HG02588 (cell line): Measurements from ENCODE around the gene EGFR.
"Not testable (repeated sequence)": the region's sequence is repeated elsewhere in the genome, so short reads cannot be mapped to it uniquely, and the experiment has no call there.

ENCODE experiments used
- ATAC-seq: cut with Tn5 transposase; IDR thresholded peaks from one replicate; pipeline ENCODE4 v1.9.1; 2021; ENCODE audit warnings: mild to moderate bottlenecking, moderate library complexity; ENCODE audit not compliant: unreplicated experiment

The EGFR gene

DNA sequence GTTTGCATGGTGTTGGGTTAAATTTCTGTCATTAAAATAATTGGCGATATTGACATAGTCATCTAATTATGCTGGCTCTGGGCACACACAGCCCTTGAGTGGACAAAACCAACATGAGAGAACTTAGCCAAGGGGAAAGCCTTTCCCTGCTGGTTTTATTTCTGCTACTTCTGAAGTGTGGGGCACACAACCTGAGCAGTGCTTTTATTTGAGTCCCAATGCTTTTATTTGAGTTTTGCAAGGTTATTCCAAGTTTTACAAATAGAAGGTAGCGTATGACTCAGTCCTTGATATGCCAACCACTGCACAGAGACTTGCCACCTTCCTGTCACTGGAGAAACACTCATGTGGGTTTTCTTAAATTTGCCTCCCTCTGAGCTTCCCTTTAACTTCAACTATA lies 145.7 kb downstream of the EGFR start:
- ATAC-seq: no peak

DNA sequence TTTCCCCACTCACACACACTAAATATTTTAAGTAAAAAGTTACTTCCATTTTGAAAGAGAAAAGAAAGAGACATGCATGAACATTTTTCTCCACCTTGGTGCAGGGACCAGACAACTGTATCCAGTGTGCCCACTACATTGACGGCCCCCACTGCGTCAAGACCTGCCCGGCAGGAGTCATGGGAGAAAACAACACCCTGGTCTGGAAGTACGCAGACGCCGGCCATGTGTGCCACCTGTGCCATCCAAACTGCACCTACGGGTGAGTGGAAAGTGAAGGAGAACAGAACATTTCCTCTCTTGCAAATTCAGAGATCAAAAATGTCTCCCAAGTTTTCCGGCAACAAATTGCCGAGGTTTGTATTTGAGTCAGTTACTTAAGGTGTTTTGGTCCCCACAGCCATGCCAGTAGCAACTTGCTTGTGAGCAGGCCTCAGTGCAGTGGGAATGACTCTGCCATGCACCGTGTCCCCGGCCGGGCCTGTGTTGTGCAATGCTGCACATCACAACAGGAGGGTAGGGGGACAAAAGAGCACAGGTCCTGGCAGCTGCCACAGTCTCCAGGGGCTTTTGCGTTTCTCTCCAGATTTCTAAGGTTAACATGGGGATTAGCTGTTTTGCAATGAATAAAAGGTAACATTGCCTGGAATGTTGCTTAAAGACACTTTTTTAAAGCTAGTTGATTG lies 146.5 kb downstream of the EGFR start:
- no peak for ATAC-seq

DNA sequence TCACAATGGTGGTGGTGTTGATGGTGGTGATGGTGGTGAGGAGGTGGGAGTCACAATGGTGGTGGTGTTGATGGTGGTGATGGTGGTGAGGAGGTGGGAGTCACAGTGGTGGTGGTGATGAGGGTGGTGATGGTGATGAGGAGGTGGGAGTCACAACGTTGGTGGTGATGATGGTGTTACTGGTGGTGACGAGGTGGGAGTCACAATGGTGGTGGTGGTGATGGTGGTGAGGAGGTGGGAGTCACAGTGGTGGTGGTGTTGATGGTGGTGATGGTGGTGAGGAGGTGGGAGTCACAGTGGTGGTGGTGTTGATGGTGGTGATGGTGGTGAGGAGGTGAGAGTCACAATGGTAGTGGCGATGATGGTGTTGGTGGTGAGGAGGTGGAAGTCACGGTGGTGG lies 148.5 kb downstream of the EGFR start:
- ATAC-seq: not testable (repeated sequence)

DNA sequence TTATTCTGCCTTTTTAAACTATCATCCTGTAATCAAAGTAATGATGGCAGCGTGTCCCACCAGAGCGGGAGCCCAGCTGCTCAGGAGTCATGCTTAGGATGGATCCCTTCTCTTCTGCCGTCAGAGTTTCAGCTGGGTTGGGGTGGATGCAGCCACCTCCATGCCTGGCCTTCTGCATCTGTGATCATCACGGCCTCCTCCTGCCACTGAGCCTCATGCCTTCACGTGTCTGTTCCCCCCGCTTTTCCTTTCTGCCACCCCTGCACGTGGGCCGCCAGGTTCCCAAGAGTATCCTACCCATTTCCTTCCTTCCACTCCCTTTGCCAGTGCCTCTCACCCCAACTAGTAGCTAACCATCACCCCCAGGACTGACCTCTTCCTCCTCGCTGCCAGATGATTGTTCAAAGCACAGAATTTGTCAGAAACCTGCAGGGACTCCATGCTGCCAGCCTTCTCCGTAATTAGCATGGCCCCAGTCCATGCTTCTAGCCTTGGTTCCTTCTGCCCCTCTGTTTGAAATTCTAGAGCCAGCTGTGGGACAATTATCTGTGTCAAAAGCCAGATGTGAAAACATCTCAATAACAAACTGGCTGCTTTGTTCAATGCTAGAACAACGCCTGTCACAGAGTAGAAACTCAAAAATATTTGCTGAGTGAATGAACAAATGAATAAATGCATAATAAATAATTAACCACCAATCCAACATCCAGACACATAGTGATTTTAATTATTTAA lies 151.7 kb downstream of the EGFR start:
- ATAC-seq: no peak

DNA sequence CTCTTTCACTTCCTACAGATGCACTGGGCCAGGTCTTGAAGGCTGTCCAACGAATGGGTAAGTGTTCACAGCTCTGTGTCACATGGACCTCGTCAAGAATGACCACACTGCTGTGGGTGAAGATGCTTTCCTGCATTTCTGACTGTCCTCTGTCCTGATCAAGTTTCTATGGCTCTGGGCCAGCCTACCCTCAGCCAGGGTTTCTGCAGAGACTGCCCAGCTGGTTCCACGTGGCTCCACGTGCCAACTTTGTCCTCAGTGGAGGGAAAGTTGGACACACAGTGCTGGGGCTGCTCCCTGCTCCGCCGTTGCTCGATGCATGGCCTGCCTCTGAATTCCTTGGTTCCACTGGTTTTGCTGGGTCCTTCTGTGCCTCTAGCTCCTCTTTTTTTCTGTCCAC lies 152.3 kb downstream of the EGFR start:
- ATAC-seq: no peak

DNA sequence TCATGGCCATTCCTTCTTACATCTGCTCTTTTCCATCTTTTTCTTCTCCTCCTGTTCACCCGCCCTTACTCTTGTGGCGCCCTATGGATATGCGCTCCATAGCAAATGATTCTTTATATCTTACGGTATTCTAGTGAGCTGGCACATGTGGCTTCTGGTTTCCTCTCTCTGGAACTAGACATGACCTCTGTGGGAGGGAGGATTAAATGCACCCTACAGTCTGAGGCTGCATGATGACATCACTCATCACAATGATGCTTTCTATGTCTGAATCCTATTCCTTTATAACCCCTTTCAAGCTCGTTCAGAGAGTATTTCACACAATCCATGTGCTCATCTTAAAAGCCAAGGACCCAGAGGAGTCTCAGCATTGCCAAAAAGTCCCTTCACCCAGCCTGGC lies 153.3 kb downstream of the EGFR start:
- ATAC-seq: no peak

DNA sequence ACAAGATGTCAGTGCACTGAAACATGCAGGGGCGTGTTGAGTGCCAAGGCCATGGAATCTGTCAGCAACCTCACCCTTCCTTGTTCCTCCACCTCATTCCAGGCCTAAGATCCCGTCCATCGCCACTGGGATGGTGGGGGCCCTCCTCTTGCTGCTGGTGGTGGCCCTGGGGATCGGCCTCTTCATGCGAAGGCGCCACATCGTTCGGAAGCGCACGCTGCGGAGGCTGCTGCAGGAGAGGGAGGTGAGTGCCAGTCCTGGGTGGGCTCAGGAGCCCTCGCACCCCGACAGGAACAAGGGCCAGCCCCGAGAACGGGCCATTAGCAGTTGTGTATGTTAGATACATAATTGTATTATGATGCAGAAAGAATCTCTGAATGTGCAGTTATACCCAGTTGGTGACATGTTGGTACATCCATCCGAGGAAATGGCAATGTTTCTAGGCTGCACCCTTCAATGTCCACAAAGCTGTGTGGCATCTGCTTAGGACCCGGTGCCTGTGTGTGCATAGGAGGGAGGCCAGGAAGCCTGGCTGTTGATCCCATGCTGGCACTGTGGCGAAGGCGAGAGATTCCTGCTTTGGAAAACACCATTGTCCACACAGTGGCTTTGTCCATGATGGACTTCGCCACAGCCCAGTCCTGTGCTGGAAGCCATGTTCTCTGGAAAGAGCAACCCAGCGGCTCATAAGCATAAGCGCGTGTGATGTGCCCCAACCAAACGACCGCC lies 154.2 kb downstream of the EGFR start:
- ATAC-seq: no peak

DNA sequence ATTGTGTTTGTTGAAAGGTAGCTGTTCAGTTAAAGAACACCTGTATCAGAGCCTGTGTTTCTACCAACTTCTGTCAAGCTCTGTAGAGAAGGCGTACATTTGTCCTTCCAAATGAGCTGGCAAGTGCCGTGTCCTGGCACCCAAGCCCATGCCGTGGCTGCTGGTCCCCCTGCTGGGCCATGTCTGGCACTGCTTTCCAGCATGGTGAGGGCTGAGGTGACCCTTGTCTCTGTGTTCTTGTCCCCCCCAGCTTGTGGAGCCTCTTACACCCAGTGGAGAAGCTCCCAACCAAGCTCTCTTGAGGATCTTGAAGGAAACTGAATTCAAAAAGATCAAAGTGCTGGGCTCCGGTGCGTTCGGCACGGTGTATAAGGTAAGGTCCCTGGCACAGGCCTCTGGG lies 154.9 kb downstream of the EGFR start:
- ATAC-seq: no peak

DNA sequence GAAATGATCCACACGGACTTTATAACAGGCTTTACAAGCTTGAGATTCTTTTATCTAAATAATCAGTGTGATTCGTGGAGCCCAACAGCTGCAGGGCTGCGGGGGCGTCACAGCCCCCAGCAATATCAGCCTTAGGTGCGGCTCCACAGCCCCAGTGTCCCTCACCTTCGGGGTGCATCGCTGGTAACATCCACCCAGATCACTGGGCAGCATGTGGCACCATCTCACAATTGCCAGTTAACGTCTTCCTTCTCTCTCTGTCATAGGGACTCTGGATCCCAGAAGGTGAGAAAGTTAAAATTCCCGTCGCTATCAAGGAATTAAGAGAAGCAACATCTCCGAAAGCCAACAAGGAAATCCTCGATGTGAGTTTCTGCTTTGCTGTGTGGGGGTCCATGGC lies 155.6 kb downstream of the EGFR start:
- no peak for ATAC-seq

DNA sequence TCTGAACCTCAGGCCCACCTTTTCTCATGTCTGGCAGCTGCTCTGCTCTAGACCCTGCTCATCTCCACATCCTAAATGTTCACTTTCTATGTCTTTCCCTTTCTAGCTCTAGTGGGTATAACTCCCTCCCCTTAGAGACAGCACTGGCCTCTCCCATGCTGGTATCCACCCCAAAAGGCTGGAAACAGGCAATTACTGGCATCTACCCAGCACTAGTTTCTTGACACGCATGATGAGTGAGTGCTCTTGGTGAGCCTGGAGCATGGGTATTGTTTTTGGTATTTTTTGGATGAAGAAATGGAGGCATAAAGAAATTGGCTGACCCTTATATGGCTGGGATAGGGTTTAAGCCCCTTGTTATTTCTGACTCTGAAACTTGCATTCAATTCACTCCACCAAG lies 156.0 kb downstream of the EGFR start:
- no peak for ATAC-seq

DNA sequence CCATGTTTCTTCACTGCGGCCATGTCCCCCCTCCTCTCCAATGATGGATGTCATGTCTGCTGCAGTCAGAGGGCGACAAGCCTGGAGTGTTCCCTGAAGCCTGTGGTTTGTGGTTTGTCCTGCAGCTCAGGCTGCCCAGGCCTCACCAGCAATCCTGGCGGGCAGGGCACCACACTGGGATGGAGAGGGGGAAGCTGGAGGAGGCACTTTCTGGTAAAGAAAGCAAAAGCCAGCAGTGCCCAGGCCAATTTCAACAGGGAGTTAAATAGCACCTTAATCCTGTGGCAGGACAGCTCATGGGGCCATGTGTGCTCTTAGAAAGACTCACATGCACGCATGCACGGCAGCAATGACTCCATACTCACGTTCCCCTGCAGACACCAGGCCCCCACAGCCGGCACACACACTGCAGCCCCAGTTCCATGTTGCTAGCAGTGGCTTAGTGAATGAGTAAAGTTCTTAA lies 158.3 kb downstream of the EGFR start:
- no peak for ATAC-seq

DNA sequence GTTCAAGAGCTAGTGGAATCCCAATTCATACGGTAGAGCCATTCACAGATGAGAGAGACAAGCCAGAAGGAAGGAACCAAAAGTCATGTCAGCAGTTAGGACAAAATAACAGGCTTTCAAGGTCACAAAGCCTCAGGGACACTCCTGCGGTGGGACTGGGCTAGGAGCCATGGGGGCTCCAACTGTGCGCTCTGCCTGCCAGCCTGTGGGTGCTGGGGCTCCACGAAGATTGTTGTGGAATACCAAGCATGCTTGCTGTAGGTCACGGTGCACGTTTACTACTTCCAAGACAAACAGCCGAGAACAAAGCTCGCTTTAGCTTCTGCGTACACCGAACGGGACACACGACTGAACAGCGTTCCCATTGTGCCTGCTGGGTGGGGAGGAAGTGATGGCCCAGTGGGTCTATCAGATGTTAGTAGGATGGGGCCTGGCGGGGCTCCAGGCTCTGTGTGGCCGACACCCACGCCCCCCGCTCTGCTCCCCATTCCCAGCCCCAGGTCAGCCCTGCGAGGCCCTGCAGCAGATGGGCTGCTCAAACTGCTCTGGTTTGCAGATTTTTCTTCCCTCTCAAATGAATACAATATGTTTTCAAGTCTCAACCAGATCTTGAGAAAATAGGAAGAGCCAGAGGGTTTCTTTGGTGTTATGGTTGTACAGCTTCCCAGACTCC lies 158.9 kb downstream of the EGFR start:
- ATAC-seq: no peak

DNA sequence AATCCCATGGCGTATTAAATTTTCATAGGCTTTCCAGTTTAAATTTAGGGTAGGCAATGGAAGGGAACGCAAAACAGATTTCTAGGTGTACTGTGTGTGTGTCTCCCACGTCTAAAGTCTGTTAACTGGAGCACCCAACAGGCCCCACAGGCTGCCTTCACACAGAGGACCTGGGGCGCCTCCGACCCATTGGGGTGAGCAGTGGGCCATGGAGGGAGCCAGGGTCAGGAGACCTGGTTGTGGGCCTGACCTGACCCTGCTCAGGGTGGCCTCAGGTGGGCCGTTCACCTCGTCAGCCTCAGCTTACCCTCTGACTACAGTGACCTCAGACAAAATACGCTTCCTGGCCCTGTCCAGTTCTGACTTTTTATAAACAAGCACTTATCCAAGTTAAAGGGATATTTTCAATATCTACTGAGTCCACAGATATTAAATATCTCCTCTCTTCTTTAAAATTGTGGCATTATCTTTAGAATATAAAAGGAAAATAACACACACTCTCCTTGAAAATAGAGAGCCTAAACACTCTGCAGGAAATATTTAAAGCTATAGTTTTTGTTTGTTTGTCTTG lies 159.6 kb downstream of the EGFR start:
- no peak for ATAC-seq

DNA sequence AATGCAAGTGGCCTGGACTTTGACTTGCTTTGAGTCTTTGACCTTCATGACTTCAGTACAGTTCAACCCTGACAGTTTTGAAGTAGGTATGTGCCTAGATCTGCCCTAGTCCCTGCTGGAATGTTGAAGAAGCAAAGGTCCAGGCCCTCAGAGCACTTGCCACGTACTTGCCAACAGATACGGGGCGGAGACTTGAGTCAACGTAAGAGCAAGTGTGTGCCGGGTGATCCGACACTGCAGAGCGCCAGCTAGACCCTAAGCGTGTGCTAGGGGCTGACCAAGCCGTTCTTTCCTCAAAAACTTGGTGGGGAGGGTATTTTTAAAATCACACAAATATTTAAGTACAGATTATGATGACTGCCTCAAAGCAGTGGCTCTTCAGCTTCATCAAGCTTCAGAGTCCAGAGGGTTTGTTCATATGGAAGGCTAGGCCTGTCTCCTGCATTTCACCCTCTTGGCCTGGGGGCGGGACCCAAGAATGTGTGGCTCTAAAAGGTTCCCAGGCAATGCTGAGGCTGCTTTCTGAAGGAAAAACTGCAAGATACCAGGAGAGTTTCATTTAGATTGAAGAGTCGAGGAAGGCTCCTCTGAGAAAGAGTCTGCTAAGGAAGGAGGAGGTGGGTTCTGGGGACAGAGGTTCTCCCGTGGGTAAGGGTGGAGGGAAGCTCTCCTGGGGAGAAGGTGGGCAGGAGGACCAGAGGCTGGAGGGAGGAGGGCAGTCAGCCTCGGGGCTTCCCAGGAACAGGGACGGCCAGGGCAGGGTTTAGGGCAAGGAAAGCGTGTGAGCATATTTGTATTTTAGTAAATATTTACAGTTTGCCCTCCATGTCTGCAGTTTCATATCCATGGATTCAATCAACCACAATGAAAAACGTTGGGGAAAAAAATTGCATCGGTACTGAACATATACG lies 160.3 kb downstream of the EGFR start:
- no peak for ATAC-seq

DNA sequence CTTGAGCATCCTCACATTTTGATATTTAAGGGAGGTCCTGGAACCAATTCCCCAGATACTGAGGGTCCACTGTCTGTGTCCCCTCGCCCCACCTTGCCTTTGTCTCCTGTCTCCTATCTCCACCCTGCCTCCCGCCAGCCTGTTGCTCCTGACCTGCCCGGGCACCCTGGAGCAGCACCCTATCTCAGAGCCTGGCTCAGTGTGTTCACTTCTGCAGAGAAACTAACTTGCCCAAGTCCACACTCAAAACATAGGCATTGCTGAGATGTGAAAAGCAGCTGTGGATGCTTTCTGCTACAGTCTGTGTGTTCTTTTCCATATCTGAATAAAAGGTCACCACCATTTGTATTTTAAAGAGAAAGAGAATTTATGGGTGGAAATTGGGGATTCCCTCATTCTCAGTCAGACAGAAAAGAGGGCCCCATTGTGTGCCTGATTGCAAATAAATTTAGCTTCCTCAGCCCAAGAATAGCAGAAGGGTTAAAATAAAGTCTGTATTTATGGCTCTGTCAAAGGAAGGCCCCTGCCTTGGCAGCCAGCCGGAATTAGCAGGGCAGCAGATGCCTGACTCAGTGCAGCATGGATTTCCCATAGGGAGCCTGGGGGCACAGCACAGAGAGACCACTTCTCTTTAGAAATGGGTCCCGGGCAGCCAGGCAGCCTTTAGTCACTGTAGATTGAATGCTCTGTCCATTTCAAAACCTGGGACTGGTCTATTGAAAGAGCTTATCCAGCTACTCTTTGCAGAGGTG lies 161.3 kb downstream of the EGFR start:
- ATAC-seq: no peak

DNA sequence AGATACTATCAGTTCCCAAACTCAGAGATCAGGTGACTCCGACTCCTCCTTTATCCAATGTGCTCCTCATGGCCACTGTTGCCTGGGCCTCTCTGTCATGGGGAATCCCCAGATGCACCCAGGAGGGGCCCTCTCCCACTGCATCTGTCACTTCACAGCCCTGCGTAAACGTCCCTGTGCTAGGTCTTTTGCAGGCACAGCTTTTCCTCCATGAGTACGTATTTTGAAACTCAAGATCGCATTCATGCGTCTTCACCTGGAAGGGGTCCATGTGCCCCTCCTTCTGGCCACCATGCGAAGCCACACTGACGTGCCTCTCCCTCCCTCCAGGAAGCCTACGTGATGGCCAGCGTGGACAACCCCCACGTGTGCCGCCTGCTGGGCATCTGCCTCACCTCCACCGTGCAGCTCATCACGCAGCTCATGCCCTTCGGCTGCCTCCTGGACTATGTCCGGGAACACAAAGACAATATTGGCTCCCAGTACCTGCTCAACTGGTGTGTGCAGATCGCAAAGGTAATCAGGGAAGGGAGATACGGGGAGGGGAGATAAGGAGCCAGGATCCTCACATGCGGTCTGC lies 162.2 kb downstream of the EGFR start:
- no peak for ATAC-seq

DNA sequence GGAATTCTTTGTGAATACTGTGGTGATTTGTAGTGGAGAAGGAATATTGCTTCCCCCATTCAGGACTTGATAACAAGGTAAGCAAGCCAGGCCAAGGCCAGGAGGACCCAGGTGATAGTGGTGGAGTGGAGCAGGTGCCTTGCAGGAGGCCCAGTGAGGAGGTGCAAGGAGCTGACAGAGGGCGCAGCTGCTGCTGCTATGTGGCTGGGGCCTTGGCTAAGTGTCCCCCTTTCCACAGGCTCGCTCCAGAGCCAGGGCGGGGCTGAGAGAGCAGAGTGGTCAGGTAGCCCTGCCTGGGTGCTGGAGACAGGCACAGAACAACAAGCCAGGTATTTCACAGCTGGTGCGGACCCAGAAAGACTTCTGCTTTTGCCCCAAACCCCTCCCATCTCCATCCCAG lies 162.9 kb downstream of the EGFR start:
- ATAC-seq: no peak

DNA sequence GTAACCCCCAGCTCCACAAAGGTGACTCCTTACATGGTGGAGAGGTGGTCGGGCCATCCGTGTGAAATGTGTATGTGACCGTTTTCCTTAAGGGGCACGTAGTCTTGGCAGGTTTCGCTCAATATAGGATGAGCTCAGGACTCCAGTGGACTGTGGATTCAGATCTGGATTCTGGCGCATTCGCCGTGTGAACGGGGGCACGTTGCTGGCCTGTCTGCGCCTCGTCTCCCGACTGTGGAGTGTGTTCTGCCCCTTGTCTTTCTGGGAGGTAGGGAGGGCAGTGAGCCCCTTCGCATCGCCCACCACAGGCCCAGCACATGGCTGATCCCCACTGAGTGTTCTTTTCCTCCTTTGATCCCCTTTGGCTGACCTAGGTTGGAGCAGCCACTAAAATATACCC lies 165.1 kb downstream of the EGFR start:
- no peak for ATAC-seq

DNA sequence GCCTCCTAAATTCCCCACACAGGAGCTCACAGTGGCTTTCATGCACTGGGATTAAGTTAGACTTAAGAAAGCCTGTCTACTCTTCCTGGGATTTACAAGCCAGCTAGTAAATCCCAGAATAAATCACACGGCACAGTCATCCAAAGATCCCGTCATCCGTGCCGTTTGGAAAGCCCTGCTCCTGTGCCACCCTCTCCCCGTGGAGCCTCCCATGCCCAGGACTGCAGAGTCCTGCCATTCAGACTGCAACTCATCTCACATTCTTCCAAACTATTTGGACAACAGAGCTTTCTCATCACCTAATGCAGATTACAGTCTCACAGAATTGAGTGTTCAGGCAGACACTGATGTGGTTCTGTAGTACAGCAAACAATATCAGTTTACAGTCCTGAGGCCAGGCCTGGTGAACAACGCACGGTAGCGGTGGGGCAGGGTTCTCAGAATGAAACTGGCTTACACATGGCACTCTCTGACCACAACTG lies 166.5 kb downstream of the EGFR start:
- ATAC-seq: no peak
